GM21786 (cell line): Measurements from ENCODE around the gene MC1R.

Experiments used
- ATAC-seq: cut with Tn5 transposase; IDR thresholded peaks from one replicate; pipeline ENCODE4 v1.9.1; 2021; ENCODE audit not compliant: unreplicated experiment

MC1R gene

DNA sequence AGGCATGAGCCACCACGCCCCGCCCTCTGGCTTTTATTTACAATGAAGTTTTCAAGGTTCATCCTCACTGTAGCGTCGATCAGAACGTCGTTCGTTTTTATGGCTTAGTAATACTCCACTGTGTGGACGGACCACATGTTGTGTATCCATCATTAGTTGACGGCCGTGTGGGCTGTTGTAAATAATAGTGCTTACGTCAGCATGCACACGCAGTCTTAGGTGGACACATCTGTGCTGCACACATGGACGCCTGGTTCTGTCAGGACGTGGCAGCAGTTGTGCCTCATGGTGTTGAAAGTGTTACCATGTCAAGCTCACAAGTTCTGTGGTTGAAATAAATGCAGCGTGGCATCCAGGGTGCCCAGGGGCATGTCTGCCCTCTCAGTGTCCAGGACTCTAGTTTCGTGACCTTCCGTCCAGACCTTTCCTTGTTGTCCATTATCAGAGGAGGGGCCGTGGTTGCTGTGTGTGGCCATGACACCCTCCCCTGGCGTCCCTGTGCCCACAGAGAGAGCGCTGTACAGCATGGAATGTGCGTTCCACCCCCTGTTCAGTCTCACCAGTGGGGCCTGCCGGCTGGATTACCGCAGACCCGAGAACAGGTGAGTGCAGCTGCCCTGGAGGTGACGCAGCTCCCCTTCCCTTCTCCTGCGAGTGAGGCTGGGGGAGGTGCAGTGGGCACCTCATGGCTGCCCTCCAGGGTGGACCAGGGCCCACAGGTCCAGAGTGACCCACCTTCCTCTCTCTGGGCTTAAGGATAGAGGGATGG is 23.0 kb upstream of the MC1R start:
- no peak for ATAC-seq

DNA sequence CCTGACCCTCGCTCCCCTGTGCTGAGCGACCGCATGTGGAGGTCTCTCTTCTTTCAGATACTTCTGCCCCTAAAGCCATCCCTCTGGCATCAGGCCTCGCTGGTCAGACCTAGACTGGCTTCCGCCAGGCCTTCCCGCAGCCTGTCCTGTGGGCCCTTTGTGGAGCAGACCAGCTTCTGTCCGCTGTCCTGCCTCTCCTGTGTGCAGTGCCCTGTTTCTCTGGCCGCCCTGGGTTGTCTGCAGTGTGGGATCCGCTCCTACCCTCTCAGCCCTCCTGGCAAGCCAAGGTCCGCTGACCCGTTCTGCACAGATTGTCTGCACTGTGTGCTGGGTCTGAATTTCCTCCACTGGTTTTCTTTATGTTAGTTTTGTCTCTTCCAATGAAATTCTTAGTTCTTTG is 21.5 kb upstream of the MC1R start:
- no peak for ATAC-seq

DNA sequence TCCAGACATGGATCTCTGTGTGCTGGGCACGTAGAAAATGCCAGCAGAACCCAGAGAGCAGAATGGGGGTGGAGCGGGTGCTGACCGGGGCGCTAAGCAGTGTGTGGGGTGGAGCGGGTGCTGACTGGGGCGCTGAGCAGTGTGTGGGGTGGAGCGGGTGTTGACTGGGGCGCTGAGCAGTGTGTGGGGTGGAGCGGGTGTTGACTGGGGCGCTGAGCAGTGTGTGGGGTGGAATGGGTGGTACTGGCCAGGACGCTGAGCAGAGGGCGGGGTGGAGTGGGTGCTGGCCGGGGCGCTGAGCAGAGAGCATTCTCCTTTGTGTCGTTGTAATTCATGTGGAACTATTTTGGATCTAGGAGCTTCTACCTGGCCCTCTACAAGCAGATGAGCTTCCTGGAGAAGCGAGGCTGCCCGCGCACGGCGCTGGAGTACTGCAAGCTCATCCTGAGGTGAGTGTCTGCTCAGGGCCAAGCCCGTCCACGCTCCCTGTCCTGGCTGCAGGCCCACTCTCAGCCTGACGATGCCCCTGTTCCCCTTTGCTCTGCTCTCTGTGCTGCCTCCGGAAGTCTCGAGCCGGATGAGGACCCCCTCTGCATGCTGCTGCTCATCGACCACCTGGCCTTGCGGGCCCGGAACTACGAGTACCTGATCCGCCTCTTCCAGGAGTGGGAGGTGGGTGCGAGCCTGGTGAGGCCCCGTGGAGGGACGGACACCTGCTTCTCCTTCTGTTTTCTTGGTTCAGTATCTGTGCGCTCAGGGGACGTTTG is 20.3 kb upstream of the MC1R start:
- ATAC-seq = no peak

DNA sequence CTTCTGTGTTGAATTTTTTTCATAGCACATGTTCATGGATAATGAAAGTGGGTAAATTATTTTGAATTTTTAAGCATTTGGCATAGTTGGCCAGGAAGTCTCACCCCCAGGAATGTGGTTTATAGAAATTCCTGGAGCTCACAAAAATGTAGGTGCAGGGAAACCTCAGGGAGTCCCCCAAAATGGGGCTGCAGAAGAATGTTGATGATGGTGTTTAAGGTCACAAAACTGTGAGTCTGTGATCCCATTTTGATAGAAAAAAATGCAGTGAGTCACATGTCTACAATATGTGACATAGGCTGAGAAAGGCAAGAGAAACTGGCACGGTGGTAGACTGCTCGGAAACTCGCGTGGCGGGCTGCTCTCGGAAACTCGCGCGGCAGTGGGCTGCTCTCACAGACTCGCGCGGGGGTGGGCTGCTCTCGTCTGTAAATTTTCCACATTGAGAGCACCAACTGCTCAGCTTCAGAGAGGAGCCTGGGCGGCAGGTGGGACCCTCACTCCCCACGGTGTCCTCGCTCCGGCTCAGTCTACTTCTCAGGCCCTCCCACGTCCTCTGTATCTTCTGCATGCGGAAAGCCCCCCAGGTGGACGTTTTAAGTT is 18.7 kb upstream of the MC1R start:
- no peak for ATAC-seq

DNA sequence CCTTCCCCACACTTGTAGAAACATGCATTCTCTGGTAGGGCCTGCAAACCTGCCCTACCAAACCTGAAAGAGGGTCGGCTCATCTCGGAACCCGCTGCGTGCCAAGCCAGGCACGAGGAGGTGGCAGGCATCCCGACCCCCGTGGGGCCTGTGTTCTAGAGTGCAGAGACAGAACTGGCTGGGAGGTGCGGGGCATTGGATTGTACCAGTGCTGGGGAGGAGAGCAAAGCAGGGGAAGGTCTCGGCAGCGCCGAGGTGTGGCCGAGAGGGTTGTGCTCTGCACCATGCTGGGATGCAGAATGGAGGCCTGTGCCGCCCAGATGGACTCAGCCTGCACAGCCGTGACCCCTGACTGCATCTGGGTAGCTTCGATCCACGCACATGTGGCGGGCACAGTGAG is 17.8 kb upstream of the MC1R start:
- ATAC-seq = no peak

DNA sequence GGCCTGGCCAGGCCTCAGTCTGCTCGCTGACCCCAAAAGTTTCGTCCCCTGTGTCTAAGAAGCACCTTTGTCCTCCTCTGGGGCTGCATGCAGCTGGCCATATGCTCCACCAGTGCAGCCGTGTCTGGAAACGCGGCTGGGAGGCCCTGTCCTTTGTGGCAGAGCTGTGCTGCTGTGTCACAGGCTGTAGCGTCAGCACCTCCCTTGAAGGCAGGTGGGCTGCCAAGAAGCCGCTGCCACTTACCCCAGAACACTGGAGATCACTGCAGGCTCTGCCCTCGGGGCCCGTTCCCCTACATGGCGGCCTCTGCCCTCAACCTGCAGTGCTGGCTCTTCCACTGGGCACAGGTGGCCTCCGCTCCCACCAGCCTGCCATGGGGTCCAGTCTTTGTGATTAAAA is 15.7 kb upstream of the MC1R start:
- ATAC-seq = no peak

DNA sequence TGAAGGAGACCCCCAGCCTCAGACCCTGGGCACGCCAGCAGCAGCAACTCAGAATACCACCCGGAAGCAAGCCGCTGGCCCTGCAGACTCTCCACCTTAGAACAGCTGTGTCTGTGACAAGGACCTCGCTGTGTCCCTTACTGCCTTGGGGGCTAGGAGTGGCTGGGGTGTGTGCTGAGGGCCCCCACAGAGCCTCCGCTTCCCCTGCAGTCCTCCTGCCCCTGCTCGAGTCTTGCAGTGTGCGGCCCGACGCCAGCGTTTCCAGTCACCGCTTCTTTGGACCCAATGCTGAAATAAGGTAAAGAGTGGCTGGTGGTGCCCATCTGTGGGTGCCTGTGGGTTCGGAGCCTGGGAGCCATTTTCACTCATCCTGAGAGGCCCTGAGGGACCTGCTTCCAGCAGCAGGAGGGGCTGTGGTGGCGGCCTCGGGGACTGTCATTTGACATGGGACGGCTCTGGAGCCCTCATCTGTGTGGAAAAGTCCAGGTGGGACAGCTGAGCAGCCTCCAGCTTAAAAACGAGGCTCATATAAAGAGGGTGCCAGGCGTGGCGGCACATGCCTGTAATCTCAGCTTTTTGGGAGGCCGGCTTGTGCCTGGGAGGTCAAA is 14.7 kb upstream of the MC1R start:
- no peak for ATAC-seq

DNA sequence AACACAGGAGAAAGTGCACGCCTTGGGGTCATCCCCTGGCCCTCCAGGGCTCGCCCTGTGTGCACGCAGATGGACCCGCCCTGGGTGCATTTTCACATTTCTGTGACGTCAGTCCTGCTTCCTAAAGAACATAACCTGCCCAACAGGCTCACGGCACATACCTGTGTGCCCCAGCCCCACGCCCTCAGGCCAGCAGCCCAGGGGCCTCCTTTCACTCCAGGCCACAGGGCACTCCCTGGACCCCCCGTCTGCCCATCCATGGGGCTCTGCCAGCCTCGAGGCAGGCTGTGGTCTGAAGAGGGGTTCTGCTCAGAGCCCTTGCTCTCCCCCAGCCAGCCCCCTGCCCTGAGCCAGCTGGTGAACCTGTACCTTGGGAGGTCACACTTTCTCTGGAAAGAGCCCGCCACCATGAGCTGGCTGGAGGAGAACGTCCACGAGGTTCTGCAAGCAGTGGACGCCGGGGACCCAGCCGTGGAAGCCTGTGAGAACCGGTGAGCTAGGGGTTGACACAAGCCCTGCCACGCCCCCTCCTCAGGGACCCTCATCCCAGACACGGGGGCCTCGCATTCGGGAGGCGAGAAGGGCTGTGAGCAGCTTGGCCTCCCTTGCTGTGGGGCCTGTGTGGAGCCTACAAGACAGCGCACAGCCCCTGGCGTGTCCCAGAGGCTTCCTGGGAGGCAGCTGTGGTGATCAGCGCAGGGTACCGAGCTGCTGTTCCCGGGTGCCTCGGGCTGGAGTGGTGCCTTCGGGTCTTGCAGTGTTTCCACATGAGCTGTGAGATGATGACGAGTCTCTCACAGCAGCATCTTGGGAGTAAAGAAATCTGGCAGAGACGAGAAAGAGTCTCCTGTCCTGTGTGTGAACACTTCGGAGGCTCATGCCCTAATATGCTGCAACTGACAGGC is 13.8 kb upstream of the MC1R start:
- ATAC-seq = no peak

DNA sequence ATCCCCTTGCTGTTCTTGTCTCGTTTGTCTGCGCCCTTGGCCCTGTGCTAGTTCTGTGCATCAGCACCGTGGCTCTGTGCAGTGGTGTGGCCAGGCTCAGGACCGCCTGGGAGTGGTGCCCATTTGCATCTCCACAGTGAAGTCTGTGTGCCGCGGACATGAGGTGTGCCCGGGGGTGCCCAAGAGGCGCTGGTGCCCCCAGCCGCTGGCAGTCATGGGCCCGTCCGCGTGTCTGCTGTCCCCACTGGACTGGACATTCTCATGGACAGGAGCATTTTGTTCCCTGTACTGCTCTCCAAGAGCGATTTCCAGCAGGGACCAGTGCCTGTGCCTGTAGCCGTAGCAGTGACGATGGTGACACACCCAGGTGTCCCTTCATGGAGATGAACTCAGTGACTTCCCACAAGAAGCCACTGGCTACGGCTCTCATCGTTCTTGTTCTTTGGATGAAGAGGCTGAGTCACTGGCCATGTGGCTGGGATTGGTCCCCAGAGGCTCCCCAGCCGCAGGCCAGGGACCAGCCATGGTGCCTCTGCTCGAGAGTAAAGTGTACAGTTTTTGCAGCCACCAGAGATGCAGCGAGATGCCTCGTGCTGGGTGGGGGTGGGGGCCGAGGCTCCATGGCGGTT is 13.0 kb upstream of the MC1R start:
- no peak for ATAC-seq

DNA sequence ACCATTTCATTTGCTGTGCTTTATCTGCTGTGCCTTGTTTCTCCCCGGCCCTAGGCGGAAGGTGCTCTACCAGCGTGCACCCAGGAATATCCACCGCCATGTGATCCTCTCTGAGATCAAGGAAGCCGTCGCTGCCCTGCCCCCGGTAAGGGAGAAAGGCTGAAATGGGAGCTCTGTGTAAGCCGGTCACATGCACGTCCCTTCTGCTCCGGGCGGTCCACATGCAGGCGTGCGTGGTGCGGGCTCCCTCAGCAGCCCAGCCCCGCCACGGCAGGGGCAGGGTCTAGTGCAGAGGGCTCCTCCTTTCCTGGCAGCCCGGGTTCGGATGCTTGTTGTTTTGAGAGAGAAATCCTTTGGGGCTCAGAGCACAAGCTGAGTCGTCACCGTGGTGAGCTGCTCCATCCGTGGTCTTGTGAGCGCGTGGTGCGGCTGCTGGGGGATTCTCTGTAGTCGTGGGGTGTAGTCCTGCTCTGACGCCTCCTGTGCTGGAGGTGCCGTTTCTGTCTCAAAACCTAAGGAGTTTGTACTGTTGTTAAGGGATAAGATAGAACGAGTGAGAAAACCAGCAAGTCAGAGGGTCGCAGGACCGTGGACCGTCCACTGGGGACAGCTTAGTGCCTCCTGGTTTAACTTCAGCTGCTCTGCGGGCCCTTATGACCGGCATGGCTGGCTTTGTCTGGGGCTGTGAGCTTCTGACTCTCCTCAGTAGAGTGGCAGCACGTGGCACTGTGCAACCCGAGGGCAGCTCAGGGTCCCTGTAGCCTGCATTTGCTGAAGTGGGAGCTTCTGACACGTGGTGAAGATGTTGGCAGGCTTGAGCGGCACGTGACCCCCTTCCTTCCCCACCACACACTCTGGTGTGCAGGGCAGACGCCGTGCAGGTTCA is 12.3 kb upstream of the MC1R start:
- ATAC-seq = no peak

DNA sequence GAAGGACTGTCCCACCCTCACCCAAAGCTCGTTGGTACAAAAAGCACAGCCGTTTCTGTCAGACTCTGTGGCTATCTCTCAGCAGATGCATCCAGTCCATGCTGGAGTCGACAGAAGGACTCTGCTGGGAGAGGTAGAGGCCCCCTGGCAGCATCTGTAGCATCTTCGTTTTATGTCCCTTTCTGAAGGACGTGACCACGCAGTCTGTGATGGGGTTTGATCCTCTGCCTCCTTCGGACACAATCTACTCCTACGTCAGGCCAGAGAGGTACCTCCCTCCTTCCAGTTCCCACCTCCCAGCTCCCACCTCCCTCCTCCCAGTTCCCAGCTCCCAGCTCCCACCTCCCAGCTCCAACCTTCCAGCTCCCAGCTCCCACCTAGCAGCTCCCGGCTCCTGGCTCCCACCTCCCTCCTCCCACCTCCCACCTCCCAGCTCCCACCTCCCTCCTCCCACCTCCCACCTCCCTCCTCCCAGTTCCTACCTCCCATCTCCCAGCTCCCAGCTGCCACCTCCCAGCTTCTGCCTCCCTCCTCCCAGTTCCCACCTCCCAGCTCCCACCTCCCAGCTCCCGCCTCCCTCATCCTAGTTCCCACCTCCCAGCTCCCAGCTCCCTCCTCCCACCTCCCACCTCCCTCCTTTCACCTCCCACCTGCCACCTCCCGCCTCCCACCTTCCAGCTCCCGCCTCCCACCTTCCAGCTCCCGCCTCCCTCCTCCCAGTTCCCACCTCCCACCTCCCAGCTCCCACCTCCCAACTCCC is 11.4 kb upstream of the MC1R start:
- ATAC-seq = no peak

DNA sequence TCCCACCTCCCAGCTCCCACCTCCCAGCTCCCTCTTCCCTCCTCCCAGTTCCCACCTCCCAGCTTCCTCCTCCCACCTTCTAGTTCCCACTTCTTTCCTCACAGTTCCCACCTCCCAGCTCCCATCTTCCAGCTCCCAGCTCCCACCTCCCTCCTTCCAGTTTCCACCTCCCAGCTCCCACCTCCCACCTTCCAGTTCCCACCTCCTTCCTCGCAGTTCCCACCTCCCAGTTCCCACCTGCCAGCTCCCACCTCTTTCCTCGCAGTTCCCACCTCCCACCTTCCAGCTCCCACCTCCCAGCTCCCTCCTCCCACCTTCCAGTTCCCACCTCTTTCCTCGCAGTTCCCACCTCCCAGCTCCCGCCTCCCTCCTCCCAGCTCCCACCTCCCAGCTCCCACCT is 10.4 kb upstream of the MC1R start:
- ATAC-seq = no peak

DNA sequence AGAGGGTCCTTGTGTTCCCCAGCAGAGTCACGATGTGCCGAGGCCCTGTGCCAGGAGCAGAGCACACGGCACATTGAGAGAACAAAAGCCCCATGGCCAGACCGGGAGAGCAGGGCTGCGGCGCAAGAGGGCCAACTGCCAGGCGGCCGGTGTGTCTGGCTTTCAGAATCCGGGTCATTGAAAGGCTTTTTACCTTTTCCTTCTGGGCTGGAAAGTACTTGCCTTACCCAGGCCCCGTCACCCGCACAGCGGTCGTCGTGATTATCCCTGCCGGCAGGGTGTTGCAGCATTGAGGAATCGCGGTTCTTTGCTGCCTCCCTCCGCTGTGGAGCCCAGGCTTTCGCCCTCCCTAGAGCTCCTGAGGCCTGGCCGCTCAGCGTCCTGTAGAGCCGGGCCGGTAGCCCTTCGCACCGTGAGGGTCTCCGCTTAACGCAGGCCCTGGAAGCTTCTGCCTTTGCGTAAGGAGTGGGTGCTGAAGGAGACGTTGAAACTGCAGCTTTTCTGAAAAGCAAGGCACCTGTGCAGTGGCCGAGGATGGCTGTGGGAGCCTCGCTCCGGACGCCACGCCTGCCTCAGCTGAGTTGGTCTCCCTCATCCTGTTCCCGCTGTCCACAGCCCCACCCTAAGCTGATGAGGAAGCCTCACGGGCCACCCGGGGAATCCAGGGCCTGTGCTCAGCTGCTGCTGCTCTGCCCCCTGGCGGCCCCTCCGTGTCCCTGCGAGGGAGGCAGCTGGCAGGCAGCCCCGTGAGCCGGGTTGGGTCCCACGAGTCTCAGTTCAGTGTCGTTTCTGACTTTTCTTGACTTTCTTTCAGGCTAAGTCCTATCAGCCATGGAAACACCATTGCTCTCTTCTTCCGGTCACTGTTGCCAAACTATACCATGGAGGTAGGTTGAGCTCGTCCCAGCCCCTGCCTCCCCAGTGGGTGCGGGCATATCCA is 8.6 kb upstream of the MC1R start:
- ATAC-seq = no peak

DNA sequence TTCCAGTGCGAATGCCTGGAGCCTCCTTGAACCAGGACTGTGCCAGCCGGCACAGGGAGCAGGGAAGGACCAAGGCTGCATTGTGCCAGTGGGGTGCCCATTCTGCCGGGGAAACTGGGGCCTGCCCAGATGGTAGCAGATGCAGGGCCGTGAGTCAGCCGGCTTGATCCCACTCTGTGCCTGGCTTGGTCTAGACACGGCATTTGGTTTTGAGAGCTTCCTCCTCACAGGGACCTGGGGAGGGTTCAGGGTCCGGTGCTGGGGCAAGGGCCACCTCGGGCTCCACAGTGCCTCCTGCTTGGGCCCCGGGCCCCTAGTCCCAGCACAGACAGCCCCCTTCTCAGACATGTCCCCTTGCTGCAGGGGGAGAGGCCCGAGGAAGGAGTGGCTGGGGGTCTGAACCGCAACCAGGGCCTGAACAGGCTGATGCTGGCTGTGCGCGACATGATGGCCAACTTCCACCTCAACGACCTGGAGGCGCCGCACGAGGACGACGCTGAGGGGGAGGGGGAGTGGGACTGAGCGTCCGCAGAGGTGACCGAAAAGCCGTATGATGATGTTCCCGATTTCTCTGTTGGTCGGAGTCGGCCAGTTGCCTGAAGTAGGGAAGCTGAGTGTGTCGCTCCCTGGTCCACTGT is 7.8 kb upstream of the MC1R start:
- no peak for ATAC-seq

DNA sequence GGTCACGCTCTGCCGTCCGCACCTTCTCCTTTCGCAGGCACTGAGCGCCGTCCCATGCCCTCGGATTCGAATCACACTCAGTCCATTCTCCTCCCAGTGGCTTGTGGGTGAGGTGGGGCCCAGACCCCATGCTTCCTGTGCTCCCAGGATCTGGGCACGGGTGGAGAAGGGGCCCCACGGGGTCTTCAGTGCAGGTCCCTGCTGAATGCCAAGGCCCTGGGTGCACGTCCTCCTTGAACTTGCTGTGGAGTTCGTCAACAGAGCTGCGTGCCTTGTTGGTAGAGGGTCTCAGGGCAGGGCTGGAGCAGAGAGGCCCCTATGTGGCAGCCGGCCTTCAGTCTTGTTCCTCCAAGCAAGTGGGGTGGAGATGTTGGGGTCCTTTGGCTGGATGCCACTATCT is 7.3 kb upstream of the MC1R start:
- no peak for ATAC-seq

DNA sequence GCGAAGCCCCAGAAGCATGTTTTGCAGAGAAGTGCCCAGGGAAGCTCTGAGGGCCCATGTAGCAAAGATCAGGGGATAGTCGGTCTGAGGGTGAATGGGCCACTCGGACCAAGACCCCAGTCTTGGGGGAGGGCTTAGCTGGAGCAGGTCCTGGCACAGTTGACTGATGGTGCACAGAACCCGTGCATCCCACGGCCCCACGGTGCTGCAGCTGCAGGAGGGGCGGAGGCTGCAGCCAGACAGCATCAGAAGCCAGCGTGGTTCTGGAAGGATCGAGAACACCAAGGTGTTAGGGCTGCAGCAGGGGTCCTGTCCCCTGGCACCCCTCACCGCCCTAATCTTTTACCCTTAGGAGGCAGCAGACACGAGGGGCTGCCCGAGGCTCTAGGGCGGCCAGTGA is 6.5 kb upstream of the MC1R start:
- ATAC-seq = no peak

DNA sequence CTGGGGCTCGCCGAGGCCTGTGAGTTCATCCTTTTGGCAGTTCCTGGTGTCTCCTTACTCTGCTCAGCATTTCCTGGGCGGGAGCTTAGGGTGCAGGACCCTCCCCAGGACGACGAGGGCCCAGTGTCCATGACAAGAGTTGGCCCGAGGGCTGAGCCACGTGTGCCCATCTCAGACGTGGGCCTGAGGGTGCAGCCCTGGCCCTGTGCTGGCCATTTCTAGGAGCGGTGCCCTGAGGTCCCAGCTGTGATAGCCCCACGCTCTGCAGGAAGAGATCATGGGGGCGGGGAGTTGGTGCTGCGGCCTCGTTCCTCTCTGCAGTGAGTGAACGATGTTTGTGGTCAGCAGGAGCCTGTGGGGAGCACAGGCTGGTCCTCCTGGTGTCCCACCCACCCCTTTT is 6.0 kb upstream of the MC1R start:
- ATAC-seq = no peak
